A549 (cell line): ENCODE measurements around the gene DBR1.

Source experiments
- CTCF ChIP-seq: fragments of >200 bp; sonication (Bioruptor Twin); formaldehyde crosslinking; IDR thresholded peaks from 3 replicates; pipeline ENCODE4 v1.5.1; 2016
- EHMT2 ChIP-seq: fragments of 200-600 bp; sonication (generic); IDR thresholded peaks from 2 replicates; pipeline ENCODE4 v1.6.1; 2016; ENCODE audit warnings: antibody characterized with exemption, low read depth, mild to moderate bottlenecking, moderate library complexity
- EP300 ChIP-seq, 2 experiments: fragments of >200 bp; sonication (Bioruptor Twin); formaldehyde crosslinking; IDR thresholded peaks; 2 replicates in 1 of 2; 3 replicates in 1 of 2; pipeline ENCODE4 v1.6.1; 2016 to 2017
- HDAC2 ChIP-seq: fragments of 200-600 bp; sonication (generic); IDR thresholded peaks from 2 replicates; pipeline ENCODE4 v1.6.1; 2016
- JUNB ChIP-seq: fragments of >200 bp; sonication (Bioruptor Twin); formaldehyde crosslinking; IDR thresholded peaks from 2 replicates; pipeline ENCODE4 v1.6.1; 2016
- MAX ChIP-seq: IDR thresholded peaks from 2 replicates; pipeline ENCODE4 v1.6.1; 2012

GRCh38 chr3:138200424-138200823 lies 25.7 kb upstream of the DBR1 start:
- TF ChIP-seq EHMT2 (no peak), EP300 (IDR thresholded peaks at IDR 0.05) (no peak), MAX (no peak), JUNB (no peak), CTCF (no peak), HDAC2 (no peak)
